HCT116 (cell line): ENCODE results near the gene CLN3.

Experiments used
- CTCF ChIP-seq, 3 experiments: fragments of 200-600 bp in 1 of 3; sonication (generic) in 1 of 3; IDR thresholded peaks in 2 of 3; conservative IDR thresholded peaks in 1 of 3; 2 replicates each; pipeline ENCODE4 v1.5.1; 2012 to 2017; ENCODE audit warnings: low read depth in 2 of 3, low read length in 2 of 3, antibody characterized with exemption in 1 of 3, borderline replicate concordance in 1 of 3, control low read depth in 1 of 3, mild to moderate bottlenecking in 1 of 3, mixed read lengths in 1 of 3, mixed run types in 1 of 3, moderate library complexity in 1 of 3; ENCODE audit not compliant: insufficient read depth in 1 of 3
- POLR2A ChIP-seq: IDR thresholded peaks from 2 replicates; pipeline ENCODE4 v1.7.0; 2011; ENCODE audit warnings: borderline replicate concordance; ENCODE audit not compliant: insufficient read depth, insufficient read length; ENCODE audit errors: extremely low read depth
- POLR2AphosphoS5 ChIP-seq: IDR thresholded peaks from 2 replicates; pipeline ENCODE4 v1.6.1; 2011; ENCODE audit warnings: mild to moderate bottlenecking, low read depth, low read length, moderate library complexity
- RAD21 ChIP-seq: IDR thresholded peaks from 2 replicates; pipeline ENCODE4 v1.6.1; 2012; ENCODE audit warnings: low read depth, mild to moderate bottlenecking
- REST ChIP-seq: IDR thresholded peaks from 2 replicates; pipeline ENCODE4 v1.6.1; 2012; ENCODE audit warnings: low read depth
- ZNF274 ChIP-seq: fragments of 200-500 bp; sonication (Bioruptor generic); IDR thresholded peaks from 2 replicates; pipeline ENCODE4 v1.6.1; 2014; ENCODE audit warnings: mild to moderate bottlenecking, low read depth, low read length, inconsistent platforms

GRCh38 chr16:28537076-28537475 lies 45.2 kb upstream of the CLN3 start:
- TF ChIP-seq CTCF (IDR thresholded peaks at IDR 0.05 in 2 of 3, conservative IDR thresholded peaks at IDR 0.05 in 1 of 3; ENCODE audit: borderline replicate concordance in 1 of 3, insufficient read depth in 1 of 3, low read depth in 2 of 3, low read length in 2 of 3): no peak
- no peak for TF ChIP-seq POLR2A
- TF ChIP-seq REST: no peak
- no peak for TF ChIP-seq RAD21
- no peak for TF ChIP-seq ZNF274
- no peak for TF ChIP-seq POLR2AphosphoS5
